ENCODE measurements around the gene NTSR2.

The NTSR2 gene

GRCh38 chr2:11647834-11648600 is 22.0 kb downstream of the NTSR2 start:
- no peak overlapping the region for H3K56ac ChIP-seq (ENCODE audit: low read length)
- no peak overlapping the region for H3K23ac ChIP-seq (ENCODE audit: low read length)
- no peak overlapping the region for H4K5ac ChIP-seq (ENCODE audit: low read length)
- no peak overlapping the region for H2AK5ac ChIP-seq (ENCODE audit: low read length)
- no peak overlapping the region for H2BK5ac ChIP-seq (ENCODE audit: low read length)
- H3K4ac ChIP-seq (ENCODE audit: low read depth, low read length): no peak overlapping the region
- H3K27ac ChIP-seq (ENCODE audit: low read depth, low read length): no peak overlapping the region
- H3K79me2 ChIP-seq (ENCODE audit: control insufficient read depth, insufficient read depth, low read length): no peaks in the 10 kb centered on the region
- H3K4me3 ChIP-seq (ENCODE audit: low read length): no peak overlapping the region
- no CpG with 5 or more reads among the region's 7 CpGs for WGBS (ENCODE audit: extremely low coverage, insufficient coverage, low lambda C conversion rate)
- no peaks in the 10 kb centered on the region for H3K79me1 ChIP-seq (ENCODE audit: low read length)
- H2BK120ac ChIP-seq (ENCODE audit: low read depth, low read length): no peak overlapping the region
- H4K8ac ChIP-seq (ENCODE audit: low read depth, low read length): no peak overlapping the region
- no peak overlapping the region for H2BK15ac ChIP-seq (replicated peaks; ENCODE audit: low read depth)
- no peaks in the 10 kb centered on the region for H3K27me3 ChIP-seq (ENCODE audit: insufficient read depth, low read length, poor library complexity)
- no peak overlapping the region for H3K4me2 ChIP-seq (ENCODE audit: low read length)
- H3K9ac ChIP-seq (ENCODE audit: low read length): no peak overlapping the region
- DNase-seq: peak; percentile 73
- H3K36me3 ChIP-seq (ENCODE audit: control insufficient read depth, insufficient read depth, low read length): peaks cover 1% of the 10 kb centered on the region
- no peaks in the 10 kb centered on the region for H3K4me1 ChIP-seq (ENCODE audit: control insufficient read depth, low read depth, low read length)
- H3K18ac ChIP-seq (ENCODE audit: low read length): no peak overlapping the region

GRCh38 chr2:11646530-11646929 is 23.5 kb downstream of the NTSR2 start:
- DNase-seq: no peak
- no peak overlapping the region for H3K9ac ChIP-seq (ENCODE audit: low read length)
- H3K27ac ChIP-seq (ENCODE audit: low read depth, low read length): no peak overlapping the region
- H2AK5ac ChIP-seq (ENCODE audit: low read length): no peak overlapping the region
- H4K5ac ChIP-seq (ENCODE audit: low read length): no peak overlapping the region
- WGBS (ENCODE audit: extremely low coverage, insufficient coverage, low lambda C conversion rate): no CpG with 5 or more reads among the region's 3 CpGs
- H3K18ac ChIP-seq (ENCODE audit: low read length): no peak overlapping the region
- no peaks in the 10 kb centered on the region for H3K4me1 ChIP-seq (ENCODE audit: control insufficient read depth, low read depth, low read length)
- H3K79me2 ChIP-seq (ENCODE audit: control insufficient read depth, insufficient read depth, low read length): no peaks in the 10 kb centered on the region
- H4K8ac ChIP-seq (ENCODE audit: low read depth, low read length): no peak overlapping the region
- peaks cover 1% of the 10 kb centered on the region for H3K36me3 ChIP-seq (ENCODE audit: control insufficient read depth, insufficient read depth, low read length)
- no peak overlapping the region for H3K23ac ChIP-seq (ENCODE audit: low read length)
- H2BK15ac ChIP-seq (replicated peaks; ENCODE audit: low read depth): no peak overlapping the region
- H3K56ac ChIP-seq (ENCODE audit: low read length): no peak overlapping the region
- no peaks in the 10 kb centered on the region for H3K79me1 ChIP-seq (ENCODE audit: low read length)
- H3K27me3 ChIP-seq (ENCODE audit: insufficient read depth, low read length, poor library complexity): no peaks in the 10 kb centered on the region
- H3K4ac ChIP-seq (ENCODE audit: low read depth, low read length): no peak overlapping the region
- H2BK120ac ChIP-seq (ENCODE audit: low read depth, low read length): no peak overlapping the region
- no peak overlapping the region for H3K4me2 ChIP-seq (ENCODE audit: low read length)
- H3K4me3 ChIP-seq (ENCODE audit: low read length): no peak overlapping the region
- H2BK5ac ChIP-seq (ENCODE audit: low read length): no peak overlapping the region

DNA sequence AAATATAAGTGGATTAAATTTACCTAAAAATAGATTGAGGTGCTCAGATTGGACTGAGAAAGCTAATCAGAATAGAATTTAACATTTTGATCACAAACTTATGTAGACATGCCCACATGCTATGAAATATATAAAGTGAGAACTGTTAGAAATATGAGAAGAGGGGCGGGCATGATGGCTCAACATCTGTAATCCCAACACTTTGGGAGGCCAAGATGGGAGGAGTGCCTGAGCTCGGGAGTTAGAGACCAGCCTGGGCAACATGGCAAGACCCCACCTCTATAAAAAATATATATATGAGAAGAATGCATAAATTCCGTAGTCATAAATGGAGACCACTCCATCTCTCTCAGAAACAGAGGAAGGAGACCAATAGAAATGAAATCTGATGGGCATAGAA is 25.7 kb downstream of the NTSR2 start:
- H3K36me3 ChIP-seq (ENCODE audit: control insufficient read depth, insufficient read depth, low read length): peaks cover 3% of the 10 kb centered on the region

DNA sequence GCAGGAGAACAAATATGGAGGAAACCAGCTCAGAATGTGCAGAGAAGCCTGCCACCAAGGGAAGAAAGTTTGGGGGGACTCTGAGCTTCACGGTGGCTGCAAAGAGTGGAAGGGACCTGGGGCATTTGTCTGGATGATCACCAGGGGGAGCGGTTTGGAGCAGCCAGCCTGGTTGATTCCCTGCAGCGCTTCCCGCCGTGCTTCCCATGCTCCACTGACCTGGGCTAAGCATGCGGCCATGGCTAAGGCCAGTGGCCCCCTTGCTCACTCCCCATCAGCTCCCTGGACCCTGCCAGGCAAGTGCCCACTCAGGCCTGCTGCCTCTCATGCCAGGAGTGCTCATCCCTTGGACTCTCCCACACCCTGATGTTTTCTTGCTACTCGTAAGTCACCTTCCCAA is 27.0 kb downstream of the NTSR2 start:
- DNase-seq: peak; percentile 13
- no peak overlapping the region for H3K9ac ChIP-seq (ENCODE audit: low read length)
- no peak overlapping the region for H3K56ac ChIP-seq (ENCODE audit: low read length)
- H2AK5ac ChIP-seq (ENCODE audit: low read length): no peak overlapping the region
- H3K18ac ChIP-seq (ENCODE audit: low read length): no peak overlapping the region
- no peak overlapping the region for H4K5ac ChIP-seq (ENCODE audit: low read length)
- no peak overlapping the region for H3K4ac ChIP-seq (ENCODE audit: low read depth, low read length)
- H3K4me1 ChIP-seq (ENCODE audit: control insufficient read depth, low read depth, low read length): no peaks in the 10 kb centered on the region
- H2BK5ac ChIP-seq (ENCODE audit: low read length): no peak overlapping the region
- H3K4me2 ChIP-seq (ENCODE audit: low read length): no peak overlapping the region
- H2BK120ac ChIP-seq (ENCODE audit: low read depth, low read length): no peak overlapping the region
- H4K8ac ChIP-seq (ENCODE audit: low read depth, low read length): no peak overlapping the region
- no peaks in the 10 kb centered on the region for H3K79me1 ChIP-seq (ENCODE audit: low read length)
- H3K4me3 ChIP-seq (ENCODE audit: low read length): no peak overlapping the region
- no peak overlapping the region for H3K23ac ChIP-seq (ENCODE audit: low read length)
- H3K79me2 ChIP-seq (ENCODE audit: control insufficient read depth, insufficient read depth, low read length): no peaks in the 10 kb centered on the region
- no peaks in the 10 kb centered on the region for H3K27me3 ChIP-seq (ENCODE audit: insufficient read depth, low read length, poor library complexity)
- no peak overlapping the region for H2BK15ac ChIP-seq (replicated peaks; ENCODE audit: low read depth)
- peaks cover 4% of the 10 kb centered on the region for H3K36me3 ChIP-seq (ENCODE audit: control insufficient read depth, insufficient read depth, low read length)
- no CpG with 5 or more reads among the region's 7 CpGs for WGBS (ENCODE audit: extremely low coverage, insufficient coverage, low lambda C conversion rate)
- H3K27ac ChIP-seq (ENCODE audit: low read depth, low read length): no peak overlapping the region

More for the DNA sequence above, 25.7 kb downstream of the NTSR2 start:
- no peak overlapping the region for H3K4me3 ChIP-seq (ENCODE audit: low read length)
- no peak overlapping the region for H3K4me2 ChIP-seq (ENCODE audit: low read length)
- H2BK15ac ChIP-seq (replicated peaks; ENCODE audit: low read depth): no peak overlapping the region
- H3K27me3 ChIP-seq (ENCODE audit: insufficient read depth, low read length, poor library complexity): no peaks in the 10 kb centered on the region
- no peak overlapping the region for H3K18ac ChIP-seq (ENCODE audit: low read length)
- H3K9ac ChIP-seq (ENCODE audit: low read length): no peak overlapping the region
- no peaks in the 10 kb centered on the region for H3K4me1 ChIP-seq (ENCODE audit: control insufficient read depth, low read depth, low read length)
- no peak overlapping the region for H2AK5ac ChIP-seq (ENCODE audit: low read length)
- no peak for DNase-seq
- no peak overlapping the region for H2BK120ac ChIP-seq (ENCODE audit: low read depth, low read length)
- H4K5ac ChIP-seq (ENCODE audit: low read length): no peak overlapping the region
- H3K27ac ChIP-seq (ENCODE audit: low read depth, low read length): no peak overlapping the region
- no peaks in the 10 kb centered on the region for H3K79me1 ChIP-seq (ENCODE audit: low read length)
- WGBS (ENCODE audit: extremely low coverage, insufficient coverage, low lambda C conversion rate): no CpG with 5 or more reads among the region's 3 CpGs
- no peak overlapping the region for H3K23ac ChIP-seq (ENCODE audit: low read length)
- no peak overlapping the region for H4K8ac ChIP-seq (ENCODE audit: low read depth, low read length)
- no peak overlapping the region for H3K4ac ChIP-seq (ENCODE audit: low read depth, low read length)
- H3K56ac ChIP-seq (ENCODE audit: low read length): no peak overlapping the region
- no peak overlapping the region for H2BK5ac ChIP-seq (ENCODE audit: low read length)
- H3K79me2 ChIP-seq (ENCODE audit: control insufficient read depth, insufficient read depth, low read length): no peaks in the 10 kb centered on the region

GRCh38 chr2:11640132-11640531 is 29.9 kb downstream of the NTSR2 start:
- no peak for DNase-seq
- Histone ChIP-seq H3K4ac (ENCODE audit: low read depth, low read length) (no peak overlapping the region), H3K36me3 (ENCODE audit: control insufficient read depth, insufficient read depth, low read length) (peaks cover 4% of the 10 kb centered on the region), H3K56ac (ENCODE audit: low read length) (no peak overlapping the region), H3K27ac (ENCODE audit: low read depth, low read length) (no peak overlapping the region), H3K79me1 (ENCODE audit: low read length) (no peaks in the 10 kb centered on the region), H3K4me3 (ENCODE audit: low read length) (no peak overlapping the region), H3K9ac (ENCODE audit: low read length) (no peak overlapping the region), H4K5ac (ENCODE audit: low read length) (no peak overlapping the region), H3K23ac (ENCODE audit: low read length) (no peak overlapping the region), H2BK15ac (replicated peaks; ENCODE audit: low read depth) (no peak overlapping the region), H3K18ac (ENCODE audit: low read length) (no peak overlapping the region), H3K27me3 (ENCODE audit: insufficient read depth, low read length, poor library complexity) (no peaks in the 10 kb centered on the region), H2BK5ac (ENCODE audit: low read length) (no peak overlapping the region), H2BK120ac (ENCODE audit: low read depth, low read length) (no peak overlapping the region), H3K4me1 (ENCODE audit: control insufficient read depth, low read depth, low read length) (no peaks in the 10 kb centered on the region), H4K8ac (ENCODE audit: low read depth, low read length) (no peak overlapping the region), H3K79me2 (ENCODE audit: control insufficient read depth, insufficient read depth, low read length) (no peaks in the 10 kb centered on the region), H3K4me2 (ENCODE audit: low read length) (no peak overlapping the region), H2AK5ac (ENCODE audit: low read length) (no peak overlapping the region)
- WGBS (ENCODE audit: extremely low coverage, insufficient coverage, low lambda C conversion rate): no CpG with 5 or more reads among the region's 27 CpGs

DNA sequence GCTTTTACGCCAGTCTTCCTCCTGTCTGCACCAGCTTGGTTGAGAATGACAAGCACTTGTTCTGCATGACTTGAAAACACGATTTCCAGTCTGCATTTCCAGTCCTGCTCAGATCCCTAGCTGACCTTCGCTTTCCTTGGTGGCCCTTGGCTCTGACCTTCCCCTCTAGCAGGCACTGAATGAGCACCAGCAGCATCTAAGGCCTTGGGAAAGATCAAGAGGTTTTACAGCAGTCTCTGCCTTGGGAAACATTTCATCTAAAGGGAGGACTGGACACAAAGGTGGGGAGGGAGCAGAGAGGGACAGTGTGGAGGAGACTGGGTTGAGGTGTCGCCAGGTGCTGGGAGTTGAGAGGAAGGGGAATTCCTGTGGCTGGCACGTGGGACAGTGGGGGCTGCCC is 30.5 kb downstream of the NTSR2 start:
- H3K4me2 ChIP-seq (ENCODE audit: low read length): no peak overlapping the region
- peaks cover 4% of the 10 kb centered on the region for H3K36me3 ChIP-seq (ENCODE audit: control insufficient read depth, insufficient read depth, low read length)
- no peak overlapping the region for H2BK5ac ChIP-seq (ENCODE audit: low read length)
- H4K5ac ChIP-seq (ENCODE audit: low read length): no peak overlapping the region
- no peak overlapping the region for H3K4me3 ChIP-seq (ENCODE audit: low read length)
- H2BK120ac ChIP-seq (ENCODE audit: low read depth, low read length): no peak overlapping the region
- no peak overlapping the region for H4K8ac ChIP-seq (ENCODE audit: low read depth, low read length)
- no CpG with 5 or more reads among the region's 5 CpGs for WGBS (ENCODE audit: extremely low coverage, insufficient coverage, low lambda C conversion rate)
- H3K23ac ChIP-seq (ENCODE audit: low read length): no peak overlapping the region
- H3K9ac ChIP-seq (ENCODE audit: low read length): no peak overlapping the region
- no peak overlapping the region for H3K56ac ChIP-seq (ENCODE audit: low read length)
- no peak overlapping the region for H3K27ac ChIP-seq (ENCODE audit: low read depth, low read length)
- no peaks in the 10 kb centered on the region for H3K79me1 ChIP-seq (ENCODE audit: low read length)
- H3K18ac ChIP-seq (ENCODE audit: low read length): no peak overlapping the region
- no peak overlapping the region for H2AK5ac ChIP-seq (ENCODE audit: low read length)
- H3K79me2 ChIP-seq (ENCODE audit: control insufficient read depth, insufficient read depth, low read length): no peaks in the 10 kb centered on the region
- H2BK15ac ChIP-seq (replicated peaks; ENCODE audit: low read depth): no peak overlapping the region
- no peaks in the 10 kb centered on the region for H3K4me1 ChIP-seq (ENCODE audit: control insufficient read depth, low read depth, low read length)
- no peak overlapping the region for H3K4ac ChIP-seq (ENCODE audit: low read depth, low read length)
- no peak for DNase-seq
- no peaks in the 10 kb centered on the region for H3K27me3 ChIP-seq (ENCODE audit: insufficient read depth, low read length, poor library complexity)
